Chondrocyte (in vitro differentiated cells): ENCODE measurements around the gene CTSZ. TPM values are rescaled to one million over a fixed set of nuclear protein-coding genes. Genes with fewer than 3 reads are reported as not detected.

Experiments used
- DNase-seq: peaks from one replicate; pipeline ENCODE4 v3.0.0; 2021; ENCODE audit warnings: mixed read lengths, low spot score
- H3K27ac Mint-ChIP-seq: one replicate; pipeline ENCODE4 v1.8.0; 2021; ENCODE audit warnings: mild to moderate bottlenecking, moderate library complexity, mixed read lengths; ENCODE audit not compliant: unreplicated experiment
- H3K27me3 Mint-ChIP-seq: 2 replicates; pipeline ENCODE4 v1.8.0; 2021; ENCODE audit warnings: low read depth, mixed read lengths
- H3K36me3 Mint-ChIP-seq: 2 replicates; pipeline ENCODE4 v1.8.0; 2021; ENCODE audit warnings: low read depth, mixed read lengths
- H3K4me1 Mint-ChIP-seq: 2 replicates; pipeline ENCODE4 v1.8.0; 2021; ENCODE audit warnings: low read depth, mild to moderate bottlenecking, mixed read lengths
- H3K4me3 Mint-ChIP-seq: one replicate; pipeline ENCODE4 v1.8.0; 2021; ENCODE audit warnings: mild to moderate bottlenecking, moderate library complexity, mixed read lengths; ENCODE audit not compliant: unreplicated experiment
- H3K9me3 Mint-ChIP-seq: 2 replicates; pipeline ENCODE4 v1.8.0; 2021; ENCODE audit warnings: low read depth, mixed read lengths
- CTCF ChIP-seq: fragments of 200-600 bp; sonication (generic); IDR thresholded peaks from 2 replicates; pipeline ENCODE4 v1.5.0; 2021; ENCODE audit warnings: antibody characterized with exemption, mild to moderate bottlenecking, moderate library complexity
- total RNA-seq: library from RNA; stranded (reverse); gene quantifications from 3 replicates; pipeline ENCODE4 v1.2.1, GENCODE V29; 2021

CTSZ gene
- total RNA-seq, 1 donor from 2014 or later: 99.4 TPM

DNA sequence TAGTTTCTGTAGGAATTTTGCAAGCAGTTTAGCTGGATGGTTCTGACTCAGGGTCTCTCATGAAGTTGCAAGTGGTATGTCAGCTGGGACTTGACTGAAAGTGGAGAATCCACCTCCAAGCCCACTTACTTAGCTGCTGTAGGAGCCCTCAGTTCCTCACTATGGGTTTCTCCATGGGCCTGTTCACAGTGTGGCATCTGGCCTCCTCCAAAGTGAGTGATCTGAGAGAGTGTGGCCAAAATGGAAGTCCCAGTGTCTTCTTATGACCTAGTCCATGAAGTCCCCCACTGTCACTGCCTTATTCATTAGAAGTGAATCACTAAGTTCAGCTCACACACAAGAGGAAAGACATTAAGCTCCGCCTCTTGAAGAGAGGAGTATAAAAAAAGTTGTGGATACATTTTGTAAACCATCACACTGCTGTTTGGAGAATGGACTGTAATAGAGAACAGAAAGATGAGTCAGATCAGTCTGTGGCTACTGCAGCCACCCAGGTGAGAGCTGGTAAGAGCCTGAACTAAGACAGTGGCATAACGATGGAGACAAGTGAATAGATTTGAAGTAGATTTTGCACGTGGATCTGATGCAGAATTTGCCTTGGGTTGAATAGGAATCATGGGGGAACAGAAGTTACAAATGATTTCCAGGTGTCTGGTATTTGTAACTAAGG lies 30.9 kb downstream of the CTSZ start:
- H3K4me1 Mint-ChIP-seq: no peaks in the 10 kb centered on the region
- no peak overlapping the region for H3K4me3 Mint-ChIP-seq
- peaks cover 2% of the 10 kb centered on the region for H3K36me3 Mint-ChIP-seq
- no peaks in the 10 kb centered on the region for H3K27me3 Mint-ChIP-seq
- H3K27ac Mint-ChIP-seq: no peak overlapping the region
- DNase-seq: no peak
- no peak for TF ChIP-seq CTCF
- H3K9me3 Mint-ChIP-seq: peaks cover 22% of the 10 kb centered on the region

- Mint-ChIP-seq H3K27ac (no peak overlapping the region), H3K4me1 (no peaks in the 10 kb centered on the region), H3K9me3 (peaks cover 22% of the 10 kb centered on the region), H3K4me3 (no peak overlapping the region), H3K27me3 (no peaks in the 10 kb centered on the region), H3K36me3 (peaks cover 2% of the 10 kb centered on the region)
- no peak for TF ChIP-seq CTCF
- no peak for DNase-seq
Measured at GRCh38 chr20:58975353-58975752, 31.7 kb downstream of the CTSZ start.

GRCh38 chr20:58973866-58974265 lies 33.2 kb downstream of the CTSZ start:
- Mint-ChIP-seq H3K9me3 (peaks cover 32% of the 10 kb centered on the region), H3K27me3 (no peaks in the 10 kb centered on the region), H3K27ac (no peak overlapping the region), H3K4me1 (no peaks in the 10 kb centered on the region), H3K36me3 (peaks cover 5% of the 10 kb centered on the region), H3K4me3 (no peak overlapping the region)
- no peak for TF ChIP-seq CTCF
- no peak for DNase-seq

- H3K4me1 Mint-ChIP-seq: no peaks in the 10 kb centered on the region
- H3K27me3 Mint-ChIP-seq: peaks cover 2% of the 10 kb centered on the region
- no peak overlapping the region for H3K27ac Mint-ChIP-seq
- no peak for TF ChIP-seq CTCF
- peaks cover 5% of the 10 kb centered on the region for H3K36me3 Mint-ChIP-seq
- no peak for DNase-seq
- H3K9me3 Mint-ChIP-seq: peaks cover 32% of the 10 kb centered on the region
- no peak overlapping the region for H3K4me3 Mint-ChIP-seq
Measured at GRCh38 chr20:58973179-58973578, 33.9 kb downstream of the CTSZ start.

DNA sequence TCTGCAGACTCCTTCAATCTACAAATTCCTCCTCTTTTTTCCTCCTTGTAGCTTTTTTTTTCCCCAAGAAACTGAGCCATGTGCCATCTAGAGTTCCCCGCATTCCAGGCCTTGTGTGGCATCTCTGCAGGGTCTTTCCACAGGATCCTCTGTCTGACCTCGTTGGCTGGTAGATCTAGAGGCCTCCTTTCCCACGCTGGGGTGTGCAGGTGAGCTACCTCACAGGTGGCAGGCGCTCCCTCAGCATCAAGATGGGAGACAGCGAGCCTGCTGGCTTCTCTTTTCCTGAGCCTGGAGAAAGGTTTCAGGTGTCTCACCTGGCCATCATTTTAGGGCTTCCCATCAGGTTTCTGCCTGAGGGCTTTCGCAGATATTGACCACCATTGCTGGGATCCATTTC lies 35.6 kb downstream of the CTSZ start:
- peaks cover 2% of the 10 kb centered on the region for H3K27me3 Mint-ChIP-seq
- no peak for DNase-seq
- H3K4me3 Mint-ChIP-seq: no peak overlapping the region
- TF ChIP-seq CTCF: no peak
- peaks cover 5% of the 10 kb centered on the region for H3K36me3 Mint-ChIP-seq
- H3K4me1 Mint-ChIP-seq: no peaks in the 10 kb centered on the region
- no peak overlapping the region for H3K27ac Mint-ChIP-seq
- peaks cover 29% of the 10 kb centered on the region for H3K9me3 Mint-ChIP-seq
